CD14-positive monocyte (primary cell): ENCODE results near the gene SEMA3E. TPM values are rescaled to one million over a fixed set of nuclear protein-coding genes. Genes with fewer than 3 reads are reported as not detected.

ENCODE experiments used
- DNase-seq, 3 donors: peaks; one replicate each; pipeline ENCODE4 v3.0.0-alpha.2; 2011 to 2022
- H2AFZ ChIP-seq: 2 replicates; pipeline ENCODE4 v1.6.0; 2012; ENCODE audit warnings: mild to moderate bottlenecking, low read depth, low read length, inconsistent platforms; ENCODE audit not compliant: insufficient read depth, poor library complexity, severe bottlenecking
- H3K27ac ChIP-seq, 2 donors: 1 replicate in 1 of 2; 2 replicates in 1 of 2; pipeline ENCODE4 v1.5.1; 2012 to 2013; ENCODE audit warnings: low read length in 2 of 2, control low read depth in 1 of 2, inconsistent platforms in 1 of 2, low read depth in 1 of 2, mild to moderate bottlenecking in 1 of 2
- H3K27me3 ChIP-seq, 2 donors: one replicate each; pipeline versions ENCODE4 v1.6.0 to v1.6.1; 2011 to 2013; ENCODE audit warnings: low read length in 2 of 2; ENCODE audit not compliant: control insufficient read depth in 2 of 2, insufficient read depth in 2 of 2
- H3K36me3 ChIP-seq, 2 donors: replicated peaks in 1 of 2; 1 replicate in 1 of 2; 2 replicates in 1 of 2; pipeline versions ENCODE4 v1.5.1 to v1.6.1; 2012 to 2013; ENCODE audit warnings: low read length in 2 of 2, control low read depth in 1 of 2, inconsistent platforms in 1 of 2, mild to moderate bottlenecking in 1 of 2; ENCODE audit not compliant: insufficient read depth in 2 of 2, control insufficient read depth in 1 of 2
- H3K4me1 ChIP-seq, 2 donors: 1 replicate in 1 of 2; 2 replicates in 1 of 2; pipeline versions ENCODE4 v1.5.1 to v1.6.1; 2012 to 2013; ENCODE audit warnings: low read length in 2 of 2, control low read depth in 1 of 2, inconsistent platforms in 1 of 2, mild to moderate bottlenecking in 1 of 2, moderate library complexity in 1 of 2; ENCODE audit not compliant: insufficient read depth in 2 of 2, control insufficient read depth in 1 of 2
- H3K4me2 ChIP-seq: replicated peaks from 2 replicates; pipeline ENCODE3; 2012; ENCODE audit warnings: low read length, moderate library complexity, mild to moderate bottlenecking; ENCODE audit not compliant: poor library complexity, severe bottlenecking; ENCODE audit errors: extremely low read depth
- H3K4me3 ChIP-seq, 3 experiments: fragments of 200-600 bp in 1 of 3; sonication (generic) in 1 of 3; replicated peaks in 1 of 3; 1 replicate in 2 of 3; 2 replicates in 1 of 3; pipeline ENCODE4 v1.5.1; 2011 to 2013; ENCODE audit warnings: low read length in 3 of 3, mild to moderate bottlenecking in 3 of 3, control low read depth in 2 of 3, low read depth in 2 of 3, inconsistent platforms in 1 of 3, moderate library complexity in 1 of 3
- H3K79me2 ChIP-seq: 2 replicates; pipeline ENCODE4 v1.6.0; 2012; ENCODE audit warnings: mild to moderate bottlenecking, control low read depth, inconsistent platforms, low read length, moderate library complexity; ENCODE audit not compliant: insufficient read depth
- H3K9ac ChIP-seq: 2 replicates; pipeline ENCODE4 v1.6.0; 2017; ENCODE audit warnings: low read length, mild to moderate bottlenecking; ENCODE audit not compliant: insufficient read depth, poor library complexity, severe bottlenecking
- H3K9me3 ChIP-seq, 2 donors: replicated peaks in 1 of 2; 1 replicate in 1 of 2; 2 replicates in 1 of 2; pipeline versions ENCODE4 v1.5.1 to v1.6.1; 2012 to 2013; ENCODE audit warnings: low read length in 2 of 2, control low read depth in 1 of 2; ENCODE audit not compliant: control insufficient read depth in 1 of 2, insufficient read depth in 1 of 2
- H4K20me1 ChIP-seq: 2 replicates; pipeline ENCODE4 v1.6.0; 2012; ENCODE audit warnings: mild to moderate bottlenecking, low read length, control low read depth, moderate library complexity; ENCODE audit not compliant: insufficient read depth
- H3K27ac Mint-ChIP-seq, 7 donors: one replicate each; pipeline ENCODE4 v1.8.0; 2020; ENCODE audit warnings: mild to moderate bottlenecking in 7 of 7, mixed read lengths in 7 of 7, moderate library complexity in 6 of 7, inconsistent platforms in 2 of 7
- H3K27me3 Mint-ChIP-seq, 3 donors: one replicate each; pipeline ENCODE4 v1.8.0; 2021 to 2022; ENCODE audit warnings: low read depth in 3 of 3, mild to moderate bottlenecking in 3 of 3, mixed read lengths in 3 of 3, moderate library complexity in 3 of 3, inconsistent platforms in 1 of 3
- H3K36me3 Mint-ChIP-seq, 2 donors: one replicate each; pipeline ENCODE4 v1.8.0; 2020; ENCODE audit warnings: mixed read lengths in 2 of 2, inconsistent platforms in 1 of 2, mild to moderate bottlenecking in 1 of 2
- H3K4me1 Mint-ChIP-seq: one replicate; pipeline ENCODE4 v1.8.0; 2020; ENCODE audit warnings: mild to moderate bottlenecking, mixed read lengths
- H3K4me3 Mint-ChIP-seq, 2 donors: one replicate each; pipeline ENCODE4 v1.8.0; 2020; ENCODE audit warnings: mild to moderate bottlenecking in 2 of 2, mixed read lengths in 2 of 2, moderate library complexity in 1 of 2
- H3K9me3 Mint-ChIP-seq, 7 donors: one replicate each; pipeline ENCODE4 v1.8.0; 2020 to 2022; ENCODE audit warnings: mixed read lengths in 7 of 7, mild to moderate bottlenecking in 6 of 7, moderate library complexity in 6 of 7, inconsistent platforms in 2 of 7
- CTCF ChIP-seq: fragments of 200-600 bp; IDR thresholded peaks from one replicate; pipeline ENCODE4 v1.8.0; 2022; ENCODE audit warnings: antibody characterized with exemption, mild to moderate bottlenecking
- WGBS: methylation state at CpG from one replicate; pipeline ENCODE4 v1.1.5; 2013; ENCODE audit warnings: missing lambda C conversion rate; ENCODE audit not compliant: insufficient coverage; 5-methylcytosine and 5-hydroxymethylcytosine counted together
- intact Hi-C, 2 donors: fragments of 100-400 bp; cut with micrococcal nuclease; formaldehyde crosslinking; loops; one replicate each; pipeline versions ENCODE4 v1.15.0 to v1.15.1; 2023
- polyA plus RNA-seq, 3 donors: library from polyadenylated mRNA; depleted of rRNA in 1 of 3; unstranded in 2 of 3; stranded (reverse) in 1 of 3; fragments of 300-500 nt in 2 of 3; fragments of >200 nt in 1 of 3; fragmentation: Illumina TruSeq in 2 of 3; gene quantifications; 1 replicate in 2 of 3; 2 replicates in 1 of 3; pipeline ENCODE4 v1.2.3, GENCODE V29; 2012 to 2021

SEMA3E gene
- polyA plus RNA-seq, 3 donors, result not detected

GRCh38 chr7:83466956-83467355 lies 182.0 kb downstream of the SEMA3E start:
- Histone ChIP-seq H3K4me2 (no peak overlapping the region), H3K9me3 (no peaks in the 10 kb centered on the region), H2AFZ (no peak overlapping the region), H3K9ac (no peak overlapping the region), H3K4me3 (no peak overlapping the region), H4K20me1 (no peaks in the 10 kb centered on the region), H3K4me1 (no peaks in the 10 kb centered on the region), H3K79me2 (no peaks in the 10 kb centered on the region), H3K36me3 (no peaks in the 10 kb centered on the region), H3K27me3 (no peaks in the 10 kb centered on the region), H3K27ac (no peak overlapping the region)
- TF ChIP-seq CTCF, result no peak
- DNase-seq, result no peak
- H3K4me1 Mint-ChIP-seq, result no peaks in the 10 kb centered on the region
- H3K36me3 Mint-ChIP-seq, result no peaks in the 10 kb centered on the region
- 85% methylated on average over 1 of the region's 2 CpGs for WGBS
- H3K4me3 Mint-ChIP-seq, result no peak overlapping the region
- H3K27ac Mint-ChIP-seq, result no peak overlapping the region
- peaks cover 0 to 4% (median 2%) of the 10 kb centered on the region in 7 donors for H3K9me3 Mint-ChIP-seq
- H3K27me3 Mint-ChIP-seq, result peaks cover 0 to 3% (median 0%) of the 10 kb centered on the region in 3 donors
- intact Hi-C loops, result no loop called here

- Mint-ChIP-seq H3K4me3 (no peak overlapping the region), H3K36me3 (no peaks in the 10 kb centered on the region), H3K9me3 (peaks cover 0 to 7% (median 5%) of the 10 kb centered on the region in 7 donors), H3K27ac (no peak overlapping the region), H3K27me3 (peaks cover 0 to 3% (median 1%) of the 10 kb centered on the region in 3 donors), H3K4me1 (no peaks in the 10 kb centered on the region)
- Histone ChIP-seq H3K4me3 (no peak overlapping the region), H3K79me2 (no peaks in the 10 kb centered on the region), H3K36me3 (no peaks in the 10 kb centered on the region), H3K27ac (no peak overlapping the region), H3K4me1 (no peaks in the 10 kb centered on the region), H2AFZ (no peak overlapping the region), H3K9me3 (no peaks in the 10 kb centered on the region), H3K27me3 (no peaks in the 10 kb centered on the region), H4K20me1 (no peaks in the 10 kb centered on the region), H3K4me2 (no peak overlapping the region), H3K9ac (no peak overlapping the region)
- TF ChIP-seq CTCF, result no peak
- WGBS, result 100% methylated on average over 1 of the region's 4 CpGs
- no peak for DNase-seq
- intact Hi-C loops, result no loop called here
Measured at GRCh38 chr7:83466187-83466923, 182.6 kb downstream of the SEMA3E start.
